NCI-H2227 treated with DMSO at 0.1 percent for 48 hours (cell line): ENCODE measurements around the gene TTC12.

Source experiments
- DNase-seq: peaks from one replicate; lab custom pipeline; 2025; lab: John Stamatoyannopoulos, UW

TTC12 gene

DNA sequence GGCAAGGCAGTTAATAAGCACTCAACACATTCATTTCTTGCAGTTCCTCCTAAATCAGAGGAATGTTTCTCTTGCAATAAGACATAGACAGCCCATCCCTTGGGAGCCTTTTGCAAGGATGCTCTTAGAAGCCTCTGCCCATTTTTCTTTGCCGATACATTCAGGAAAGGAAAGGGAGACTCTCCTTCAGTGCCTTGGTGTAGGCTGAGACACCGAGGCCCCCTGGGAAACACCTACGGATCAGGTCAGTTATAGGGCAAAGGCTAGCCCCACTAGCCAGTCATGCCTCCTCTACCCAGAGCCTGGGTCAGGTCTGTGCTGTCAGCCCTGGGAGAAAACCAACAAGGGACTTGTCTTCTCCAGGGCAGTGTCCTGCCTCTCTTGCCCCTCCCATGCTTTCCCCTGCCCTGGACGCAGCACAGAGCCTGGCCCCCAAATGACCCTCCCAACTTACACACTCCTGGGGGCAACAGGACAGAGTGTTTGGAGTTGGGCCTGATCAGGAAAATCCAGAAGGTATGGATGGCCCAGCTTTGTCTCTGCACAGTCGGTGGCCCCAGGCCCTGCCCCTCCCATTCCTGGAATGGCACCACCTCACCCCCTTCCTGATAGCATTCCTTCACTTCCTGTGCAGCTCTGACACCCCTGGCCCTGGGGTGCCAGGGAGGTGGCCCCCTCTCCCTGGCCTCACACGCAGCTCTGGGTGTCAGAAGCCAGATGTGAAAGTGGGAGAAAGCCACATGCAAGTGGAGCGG is 91.5 kb downstream of the TTC12 start:
- no peak for DNase-seq

- no peak for DNase-seq
These were observed 92.8 kb downstream of the TTC12 start for GRCh38 chr11:113407163-113407562.

- no peak for DNase-seq
These were observed 93.8 kb downstream of the TTC12 start for GRCh38 chr11:113408206-113408605.

- no peak for DNase-seq
These were observed 94.5 kb downstream of the TTC12 start for GRCh38 chr11:113408887-113409286.

- no peak for DNase-seq
These were observed 95.1 kb downstream of the TTC12 start for GRCh38 chr11:113409526-113409925.

- DNase-seq, result no peak
These were observed 96.2 kb downstream of the TTC12 start for GRCh38 chr11:113410414-113411135.

DNA sequence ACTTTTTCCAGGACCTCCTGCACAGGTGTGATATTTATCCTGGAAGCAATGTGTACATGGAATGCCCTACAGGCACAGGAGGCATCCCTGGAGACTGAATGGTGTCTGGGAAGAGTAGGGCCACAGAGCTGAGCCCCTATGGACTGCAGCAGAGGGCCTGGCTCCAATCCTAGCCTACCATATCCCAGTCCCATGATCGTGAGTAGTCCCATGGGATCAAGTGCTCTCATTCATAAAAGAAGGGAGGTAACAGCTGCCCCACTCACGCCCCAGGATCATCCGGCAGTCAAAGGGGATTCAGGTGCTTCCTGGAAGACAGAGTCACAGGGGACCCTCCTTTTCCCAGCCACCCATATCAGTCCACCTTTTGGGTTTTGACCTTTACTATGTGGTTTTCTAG is 97.2 kb downstream of the TTC12 start:
- DNase-seq, result no peak

GRCh38 chr11:113412675-113413074 is 98.3 kb downstream of the TTC12 start:
- DNase-seq, result no peak

DNA sequence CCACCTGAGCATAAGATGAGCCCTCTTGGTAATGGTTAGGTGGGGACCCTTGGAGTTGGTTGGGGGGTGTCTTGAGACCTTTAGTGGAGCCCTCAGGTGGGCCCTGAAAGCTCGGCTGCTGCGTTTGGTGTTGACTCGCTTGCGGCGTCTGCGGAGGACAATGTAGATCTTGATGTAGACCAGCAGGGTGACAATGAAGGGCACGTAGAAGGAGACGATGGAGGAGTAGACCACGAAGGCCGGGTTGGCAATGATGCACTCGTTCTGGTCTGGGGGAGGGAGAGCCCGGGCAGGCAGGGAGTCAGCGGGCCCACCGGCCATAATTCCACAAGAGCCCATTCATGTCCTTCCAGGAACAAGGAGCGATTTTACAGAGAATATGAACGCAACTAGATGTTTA is 101.0 kb downstream of the TTC12 start:
- DNase-seq, result no peak
